Astrocyte (in vitro differentiated cells and primary cell): ENCODE measurements around the gene MED9. TPM values are rescaled to one million over a fixed set of nuclear protein-coding genes. Genes with fewer than 3 reads are reported as not detected.

Source experiments
- DNase-seq: peaks from one replicate; pipeline ENCODE4 v3.0.0-alpha.2; 2010; ENCODE audit warnings: low read depth
- FAIRE-seq: peaks from 2 replicates; lab custom pipeline; 2011; peaks lifted over from hg19 to GRCh38; lab: Jason Lieb, UNC
- H2AFZ ChIP-seq: 2 replicates; pipeline ENCODE4 v1.6.0; 2012; ENCODE audit warnings: low read depth, low read length, inconsistent platforms
- H3K27ac ChIP-seq: 2 replicates; pipeline ENCODE4 v1.5.1; 2011; ENCODE audit warnings: low read depth, low read length, inconsistent platforms
- H3K27me3 ChIP-seq: 2 replicates; pipeline ENCODE4 v1.6.0; 2011; ENCODE audit warnings: low read length, inconsistent platforms; ENCODE audit not compliant: insufficient read depth
- H3K36me3 ChIP-seq: 2 replicates; pipeline ENCODE4 v1.5.1; 2011; ENCODE audit warnings: low read length, inconsistent platforms; ENCODE audit not compliant: insufficient read depth
- H3K4me1 ChIP-seq: 2 replicates; pipeline ENCODE4 v1.5.1; 2011; ENCODE audit warnings: low read length, inconsistent platforms; ENCODE audit not compliant: insufficient read depth
- H3K4me2 ChIP-seq: 2 replicates; pipeline ENCODE4 v1.6.0; 2012; ENCODE audit warnings: low read length, inconsistent platforms
- H3K4me3 ChIP-seq: 2 replicates; pipeline ENCODE4 v1.5.1; 2011; ENCODE audit warnings: low read depth, mild to moderate bottlenecking, low read length, inconsistent platforms; ENCODE audit not compliant: insufficient read depth
- H3K79me2 ChIP-seq: 2 replicates; pipeline ENCODE4 v1.6.0; 2012; ENCODE audit warnings: mild to moderate bottlenecking, low read length, inconsistent platforms; ENCODE audit not compliant: insufficient read depth
- H3K9ac ChIP-seq: 2 replicates; pipeline ENCODE4 v1.6.0; 2012; ENCODE audit warnings: mild to moderate bottlenecking, low read length, inconsistent platforms
- H3K9me3 ChIP-seq: 2 replicates; pipeline ENCODE4 v1.5.1; 2012; ENCODE audit warnings: low read depth, mild to moderate bottlenecking, low read length, inconsistent platforms; ENCODE audit not compliant: insufficient read depth
- H4K20me1 ChIP-seq: 2 replicates; pipeline ENCODE4 v1.6.0; 2012; ENCODE audit warnings: low read length, inconsistent platforms; ENCODE audit not compliant: insufficient read depth
- H3K27ac Mint-ChIP-seq: one replicate; pipeline ENCODE4 v1.8.0; 2021; ENCODE audit warnings: mild to moderate bottlenecking, mixed read lengths; ENCODE audit not compliant: unreplicated experiment
- H3K27me3 Mint-ChIP-seq: one replicate; pipeline ENCODE4 v1.8.0; 2021; ENCODE audit warnings: low read depth, mixed read lengths; ENCODE audit not compliant: unreplicated experiment
- H3K36me3 Mint-ChIP-seq: one replicate; pipeline ENCODE4 v1.8.0; 2021; ENCODE audit warnings: low read depth, mixed read lengths; ENCODE audit not compliant: unreplicated experiment
- H3K4me1 Mint-ChIP-seq: one replicate; pipeline ENCODE4 v1.8.0; 2021; ENCODE audit warnings: low read depth, mixed read lengths; ENCODE audit not compliant: unreplicated experiment
- H3K4me3 Mint-ChIP-seq: one replicate; pipeline ENCODE4 v1.8.0; 2021; ENCODE audit warnings: mild to moderate bottlenecking, moderate library complexity, mixed read lengths; ENCODE audit not compliant: unreplicated experiment
- H3K9me3 Mint-ChIP-seq: one replicate; pipeline ENCODE4 v1.8.0; 2021; ENCODE audit warnings: mild to moderate bottlenecking, mixed read lengths; ENCODE audit not compliant: unreplicated experiment
- EZH2 ChIP-seq: IDR thresholded peaks from 2 replicates; pipeline ENCODE4 v1.6.1; 2012; ENCODE audit warnings: mild to moderate bottlenecking, low read length, inconsistent platforms; ENCODE audit not compliant: insufficient read depth
- total RNA-seq: library from RNA; stranded (reverse); gene quantifications from 2 replicates; pipeline ENCODE4 v1.2.1, GENCODE V29; 2021
- TF ChIP-seq, protein P1 (sequence below): IDR thresholded peaks from 2 replicates; pipeline ENCODE4 v1.5.1; 2011; ENCODE audit warnings: low read depth, mild to moderate bottlenecking, inconsistent platforms, low read length, moderate library complexity; ENCODE audit not compliant: insufficient read depth

Gene MED9
- total RNA-seq, 1 donor from 2014 or later: 9.4 TPM

DNA sequence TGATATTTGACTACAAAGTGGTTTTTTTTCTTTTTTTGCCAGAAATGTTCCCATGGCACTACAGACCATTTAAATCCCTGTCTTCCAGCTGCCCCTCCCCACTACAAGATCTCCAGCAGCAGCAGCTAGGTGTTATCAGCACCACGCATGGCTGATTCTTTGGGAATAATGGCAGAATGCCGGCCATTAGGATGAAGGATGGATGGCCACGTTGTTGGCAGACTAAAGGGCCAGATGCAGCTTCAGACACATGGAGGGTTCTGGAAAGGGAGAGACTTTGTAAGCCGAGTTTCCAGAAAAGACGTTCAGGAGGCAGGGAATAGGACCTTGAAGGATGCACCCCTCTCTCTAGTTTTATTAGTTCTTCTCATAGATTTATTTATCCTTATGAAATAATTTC is 10.3 kb upstream of the MED9 start:
- FAIRE-seq: no peak
- no peaks in the 10 kb centered on the region for H3K9me3 ChIP-seq
- Mint-ChIP-seq H3K36me3 (no peaks in the 10 kb centered on the region), H3K9me3 (peaks cover 5% of the 10 kb centered on the region), H3K27ac (no peak overlapping the region), H3K4me3 (no peak overlapping the region), H3K4me1 (no peaks in the 10 kb centered on the region), H3K27me3 (peaks cover 30% of the 10 kb centered on the region)
- peaks cover 30% of the 10 kb centered on the region for H3K27me3 ChIP-seq
- no peak overlapping the region for H3K4me3 ChIP-seq
- TF ChIP-seq EZH2: no peak
- TF ChIP-seq, protein P1, sequence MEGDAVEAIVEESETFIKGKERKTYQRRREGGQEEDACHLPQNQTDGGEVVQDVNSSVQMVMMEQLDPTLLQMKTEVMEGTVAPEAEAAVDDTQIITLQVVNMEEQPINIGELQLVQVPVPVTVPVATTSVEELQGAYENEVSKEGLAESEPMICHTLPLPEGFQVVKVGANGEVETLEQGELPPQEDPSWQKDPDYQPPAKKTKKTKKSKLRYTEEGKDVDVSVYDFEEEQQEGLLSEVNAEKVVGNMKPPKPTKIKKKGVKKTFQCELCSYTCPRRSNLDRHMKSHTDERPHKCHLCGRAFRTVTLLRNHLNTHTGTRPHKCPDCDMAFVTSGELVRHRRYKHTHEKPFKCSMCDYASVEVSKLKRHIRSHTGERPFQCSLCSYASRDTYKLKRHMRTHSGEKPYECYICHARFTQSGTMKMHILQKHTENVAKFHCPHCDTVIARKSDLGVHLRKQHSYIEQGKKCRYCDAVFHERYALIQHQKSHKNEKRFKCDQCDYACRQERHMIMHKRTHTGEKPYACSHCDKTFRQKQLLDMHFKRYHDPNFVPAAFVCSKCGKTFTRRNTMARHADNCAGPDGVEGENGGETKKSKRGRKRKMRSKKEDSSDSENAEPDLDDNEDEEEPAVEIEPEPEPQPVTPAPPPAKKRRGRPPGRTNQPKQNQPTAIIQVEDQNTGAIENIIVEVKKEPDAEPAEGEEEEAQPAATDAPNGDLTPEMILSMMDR: no peak
- no peaks in the 10 kb centered on the region for H3K79me2 ChIP-seq
- no peaks in the 10 kb centered on the region for H3K36me3 ChIP-seq
- H4K20me1 ChIP-seq: no peaks in the 10 kb centered on the region
- no peaks in the 10 kb centered on the region for H3K4me1 ChIP-seq
- no peak overlapping the region for H2AFZ ChIP-seq
- DNase-seq: no peak
- H3K9ac ChIP-seq: no peak overlapping the region
- no peak overlapping the region for H3K4me2 ChIP-seq
- no peak overlapping the region for H3K27ac ChIP-seq

DNA sequence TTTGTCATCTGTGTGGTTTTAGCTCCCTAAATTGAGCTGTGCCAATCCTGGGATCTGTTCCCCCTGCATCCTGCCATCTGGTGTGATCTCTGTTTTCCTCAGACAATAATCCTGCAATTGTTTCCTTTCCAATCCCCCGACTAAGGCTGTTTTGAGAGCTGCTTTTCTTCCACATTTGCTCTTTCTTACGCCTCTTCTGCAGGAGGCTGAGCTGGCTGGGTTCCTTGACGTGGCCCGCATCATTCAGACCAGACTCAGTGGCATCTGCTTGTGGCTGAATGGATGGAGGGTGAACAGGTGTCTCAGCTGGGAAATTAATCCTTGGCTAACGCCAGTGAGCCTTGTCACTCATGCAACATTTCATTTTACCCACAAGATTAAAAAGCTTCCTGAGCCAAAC is 9.8 kb upstream of the MED9 start:
- no peak for FAIRE-seq

DNA sequence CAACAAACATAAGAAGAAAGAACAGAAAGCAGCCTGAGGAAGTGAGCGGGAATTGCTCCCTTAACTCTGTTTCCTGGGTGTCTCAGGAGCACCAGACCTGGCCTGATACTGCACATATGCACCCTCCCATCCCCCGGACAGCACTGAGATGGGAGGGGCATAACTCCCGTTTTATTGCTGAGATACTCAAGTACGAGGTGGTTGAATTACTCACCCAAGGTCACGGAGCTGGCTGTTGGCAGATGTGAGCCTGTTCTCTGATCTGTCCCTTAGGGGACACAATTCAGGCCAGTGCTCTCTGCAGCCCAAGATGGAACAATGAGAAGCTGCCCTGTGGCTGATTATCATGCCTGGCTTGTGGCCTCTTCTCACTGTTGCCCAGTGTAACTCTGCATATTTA is 9.1 kb upstream of the MED9 start:
- H3K4me1 ChIP-seq: no peaks in the 10 kb centered on the region
- H4K20me1 ChIP-seq: no peaks in the 10 kb centered on the region
- no peaks in the 10 kb centered on the region for H3K79me2 ChIP-seq
- no peak for FAIRE-seq
- Mint-ChIP-seq H3K4me1 (no peaks in the 10 kb centered on the region), H3K9me3 (peaks cover 5% of the 10 kb centered on the region), H3K36me3 (no peaks in the 10 kb centered on the region), H3K4me3 (no peak overlapping the region), H3K27me3 (peaks cover 27% of the 10 kb centered on the region), H3K27ac (no peak overlapping the region)
- H3K4me3 ChIP-seq: no peak overlapping the region
- H3K9ac ChIP-seq: no peak overlapping the region
- no peak overlapping the region for H2AFZ ChIP-seq
- H3K36me3 ChIP-seq: no peaks in the 10 kb centered on the region
- no peaks in the 10 kb centered on the region for H3K9me3 ChIP-seq
- no peak for DNase-seq
- no peak overlapping the region for H3K27ac ChIP-seq
- H3K4me2 ChIP-seq: peak overlapping the region; percentile 9
- H3K27me3 ChIP-seq: peaks cover 30% of the 10 kb centered on the region
- no peak for TF ChIP-seq EZH2
- TF ChIP-seq, protein P1: no peak

More for the DNA sequence above, 9.8 kb upstream of the MED9 start:
- Histone ChIP-seq H3K4me2 (no peak overlapping the region), H4K20me1 (no peaks in the 10 kb centered on the region), H3K4me1 (no peaks in the 10 kb centered on the region), H3K27ac (no peak overlapping the region), H3K79me2 (no peaks in the 10 kb centered on the region), H3K36me3 (no peaks in the 10 kb centered on the region), H3K9ac (no peak overlapping the region), H3K27me3 (peaks cover 30% of the 10 kb centered on the region), H2AFZ (no peak overlapping the region), H3K9me3 (no peaks in the 10 kb centered on the region), H3K4me3 (no peak overlapping the region)
- TF ChIP-seq, protein P1: no peak
- TF ChIP-seq EZH2: no peak
- Mint-ChIP-seq H3K9me3 (peaks cover 5% of the 10 kb centered on the region), H3K36me3 (no peaks in the 10 kb centered on the region), H3K27ac (no peak overlapping the region), H3K27me3 (peaks cover 27% of the 10 kb centered on the region), H3K4me3 (no peak overlapping the region), H3K4me1 (no peaks in the 10 kb centered on the region)
- no peak for DNase-seq
